ENCODE data around the gene STX19.

DNA sequence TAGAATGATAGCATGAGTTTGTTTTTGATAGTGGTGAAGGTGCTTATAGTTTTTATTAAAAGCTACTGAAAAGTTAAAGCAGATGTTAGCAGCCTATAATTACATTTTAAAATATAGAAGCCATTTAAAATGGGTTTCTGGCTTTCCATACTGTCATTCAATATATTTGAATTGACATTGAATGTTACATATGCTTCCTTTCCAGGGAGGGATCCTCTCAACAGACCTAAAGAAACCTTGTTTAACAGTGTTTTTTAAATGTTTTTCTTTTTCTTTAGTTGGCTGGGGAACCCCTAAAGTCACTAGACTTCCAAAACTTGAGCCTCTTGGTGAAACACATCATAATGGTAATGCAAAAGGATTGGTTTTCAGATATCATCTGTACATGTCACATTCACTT is 22.1 kb upstream of the STX19 start:
- TF ChIP-seq, protein P1, sequence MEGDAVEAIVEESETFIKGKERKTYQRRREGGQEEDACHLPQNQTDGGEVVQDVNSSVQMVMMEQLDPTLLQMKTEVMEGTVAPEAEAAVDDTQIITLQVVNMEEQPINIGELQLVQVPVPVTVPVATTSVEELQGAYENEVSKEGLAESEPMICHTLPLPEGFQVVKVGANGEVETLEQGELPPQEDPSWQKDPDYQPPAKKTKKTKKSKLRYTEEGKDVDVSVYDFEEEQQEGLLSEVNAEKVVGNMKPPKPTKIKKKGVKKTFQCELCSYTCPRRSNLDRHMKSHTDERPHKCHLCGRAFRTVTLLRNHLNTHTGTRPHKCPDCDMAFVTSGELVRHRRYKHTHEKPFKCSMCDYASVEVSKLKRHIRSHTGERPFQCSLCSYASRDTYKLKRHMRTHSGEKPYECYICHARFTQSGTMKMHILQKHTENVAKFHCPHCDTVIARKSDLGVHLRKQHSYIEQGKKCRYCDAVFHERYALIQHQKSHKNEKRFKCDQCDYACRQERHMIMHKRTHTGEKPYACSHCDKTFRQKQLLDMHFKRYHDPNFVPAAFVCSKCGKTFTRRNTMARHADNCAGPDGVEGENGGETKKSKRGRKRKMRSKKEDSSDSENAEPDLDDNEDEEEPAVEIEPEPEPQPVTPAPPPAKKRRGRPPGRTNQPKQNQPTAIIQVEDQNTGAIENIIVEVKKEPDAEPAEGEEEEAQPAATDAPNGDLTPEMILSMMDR (IDR thresholded peaks at IDR 0.05; ENCODE audit: low read length): no peak
- no peak for TF ChIP-seq EZH2 (IDR thresholded peaks at IDR 0.05; ENCODE audit: borderline replicate concordance, low read length)
